HCT116 (cell line): ENCODE measurements around the gene PPIL6. TPM values are rescaled to one million over a fixed set of nuclear protein-coding genes. Genes with fewer than 3 reads are reported as not detected.

Experiments
- ATAC-seq: fragments of 200-7000 bp; cut with Tn5 transposase; 2 replicates; pipeline ENCODE4 v1.9.1; 2020; ENCODE audit warnings: mild to moderate bottlenecking, moderate library complexity
- BruUV-seq: library from RNA; stranded (reverse); fragments of 400-500 nt; replicated peaks from 2 replicates; lab custom pipeline; 2021; lab: Mats Ljungman, UMichigan
- CTCF ChIA-PET: fragments of 300-600 bp; sonication (Branson Sonifier 250); formaldehyde crosslinking; loops from one replicate; lab custom pipeline; 2021; ENCODE audit warnings: antibody characterized with exemption; lab: Charles Lee
- POLR2A ChIA-PET: fragments of 300-600, 350-600 bp; sonication (Branson Sonifier 250); formaldehyde crosslinking; loops from one replicate; lab custom pipeline; 2021; ENCODE audit warnings: antibody characterized with exemption; lab: Charles Lee
- RAD21 ChIA-PET, 2 experiments: fragments of 300-600 bp; sonication (Branson Sonifier 250); formaldehyde crosslinking; loops; one replicate each; lab custom pipeline; 2023; ENCODE audit warnings: low total read pairs in 2 of 2; ENCODE audit not compliant: uncharacterized antibody in 2 of 2, unreplicated experiment in 2 of 2, low non-redundant PET in 1 of 2; lab: Charles Lee
- DNase-seq: peaks from one replicate; pipeline ENCODE4 v3.0.0-alpha.2; 2010; ENCODE audit warnings: low read depth, low spot score
- H2AFZ ChIP-seq: fragments of 200-600 bp; shearing (Covaris generic), sonication (generic); 2 replicates; pipeline ENCODE4 v1.6.1; 2017; ENCODE audit warnings: low read depth, mixed run types, mixed read lengths, antibody characterized with exemption, low read length; ENCODE audit not compliant: poor library complexity, severe bottlenecking
- H3K27ac ChIP-seq: 2 replicates; pipeline ENCODE4 v1.5.1; 2012; ENCODE audit warnings: low read depth, low read length
- H3K27me3 ChIP-seq: fragments of 200-600 bp; sonication (generic); 2 replicates; pipeline ENCODE4 v1.6.1; 2016; ENCODE audit warnings: mixed run types, low read length, mixed read lengths; ENCODE audit not compliant: insufficient read depth
- H3K36me3 ChIP-seq, 2 experiments: fragments of 200-500 bp in 1 of 2; fragments of 200-600 bp in 1 of 2; sonication (Bioruptor generic) in 1 of 2; sonication (generic) in 1 of 2; 2 replicates each; pipeline versions ENCODE4 v1.5.1 to v1.6.1; 2014 to 2016; ENCODE audit warnings: low read length in 2 of 2, inconsistent platforms in 1 of 2, mixed read lengths in 1 of 2, mixed run types in 1 of 2; ENCODE audit not compliant: insufficient read depth in 2 of 2, control insufficient read depth in 1 of 2
- H3K4me1 ChIP-seq, 2 experiments: fragments of 200-600 bp in 1 of 2; sonication (generic) in 1 of 2; 2 replicates each; pipeline versions ENCODE4 v1.5.1 to v1.6.1; 2012 to 2017; ENCODE audit warnings: low read length in 2 of 2, inconsistent platforms in 1 of 2, mild to moderate bottlenecking in 1 of 2, mixed read lengths in 1 of 2, mixed run types in 1 of 2, moderate library complexity in 1 of 2; ENCODE audit not compliant: insufficient read depth in 2 of 2, control insufficient read depth in 1 of 2
- H3K4me2 ChIP-seq: fragments of 200-600 bp; sonication (generic); 2 replicates; pipeline ENCODE4 v1.6.1; 2017; ENCODE audit warnings: mixed run types, low read length, mixed read lengths
- H3K4me3 ChIP-seq, 2 experiments: fragments of 200-600 bp in 1 of 2; sonication (generic) in 1 of 2; replicated peaks in 1 of 2; 2 replicates each; pipeline ENCODE4 v1.5.1; 2011 to 2016; ENCODE audit warnings: low read length in 2 of 2, control low read depth in 1 of 2, low read depth in 1 of 2, mild to moderate bottlenecking in 1 of 2, mixed read lengths in 1 of 2, mixed run types in 1 of 2
- H3K79me2 ChIP-seq: fragments of 200-600 bp; sonication (generic); 2 replicates; pipeline ENCODE4 v1.6.1; 2017; ENCODE audit warnings: mild to moderate bottlenecking, mixed run types, low read length, moderate library complexity, mixed read lengths; ENCODE audit not compliant: insufficient read depth
- H3K9ac ChIP-seq: fragments of 200-600 bp; sonication (generic); 2 replicates; pipeline ENCODE4 v1.6.1; 2016; ENCODE audit warnings: low read length, mixed read lengths
- H3K9me2 ChIP-seq: fragments of 200-600 bp; sonication (generic), shearing (Covaris generic); 2 replicates; pipeline ENCODE4 v1.6.1; 2017; ENCODE audit warnings: mixed run types, mild to moderate bottlenecking, moderate library complexity; ENCODE audit not compliant: insufficient read depth
- H3K9me3 ChIP-seq, 2 experiments: fragments of 200-500 bp in 1 of 2; fragments of 200-600 bp in 1 of 2; sonication (Bioruptor generic) in 1 of 2; sonication (generic) in 1 of 2; 2 replicates each; pipeline ENCODE4 v1.6.1; 2014 to 2017; ENCODE audit warnings: low read length in 2 of 2, mixed read lengths in 2 of 2, inconsistent platforms in 1 of 2, low read depth in 1 of 2, mild to moderate bottlenecking in 1 of 2, mixed run types in 1 of 2, moderate library complexity in 1 of 2; ENCODE audit not compliant: control insufficient read depth in 1 of 2, insufficient read depth in 1 of 2
- H4K20me1 ChIP-seq: fragments of 200-600 bp; sonication (generic), shearing (Covaris generic); 2 replicates; pipeline ENCODE4 v1.6.1; 2017; ENCODE audit warnings: mixed run types, mild to moderate bottlenecking, moderate library complexity; ENCODE audit not compliant: insufficient read depth
- CEBPB ChIP-seq: IDR thresholded peaks from 2 replicates; pipeline ENCODE4 v1.6.1; 2012; ENCODE audit warnings: low read depth
- EGR1 ChIP-seq: IDR thresholded peaks from 2 replicates; pipeline ENCODE4 v1.6.1; 2012; ENCODE audit warnings: low read depth
- EZH2phosphoT487 ChIP-seq: fragments of 200-600 bp; IDR thresholded peaks from 2 replicates; pipeline ENCODE4 v1.6.1; 2018; ENCODE audit warnings: antibody characterized with exemption, borderline replicate concordance
- FOSL1 ChIP-seq: IDR thresholded peaks from 2 replicates; pipeline ENCODE4 v1.6.1; 2012; ENCODE audit warnings: low read depth
- JUND ChIP-seq: IDR thresholded peaks from 2 replicates; pipeline ENCODE4 v1.6.1; 2012
- MAX ChIP-seq: IDR thresholded peaks from 2 replicates; pipeline ENCODE4 v1.6.1; 2012
- POLR2AphosphoS5 ChIP-seq: IDR thresholded peaks from 2 replicates; pipeline ENCODE4 v1.6.1; 2011; ENCODE audit warnings: mild to moderate bottlenecking, low read depth, low read length, moderate library complexity
- TCF7L2 ChIP-seq: IDR thresholded peaks from 2 replicates; pipeline ENCODE4 v1.7.0; 2011; ENCODE audit warnings: borderline replicate concordance, inconsistent platforms; ENCODE audit not compliant: insufficient read depth, insufficient read length; ENCODE audit errors: extremely low read depth
- ZFX ChIP-seq: fragments of 450-650 bp; IDR thresholded peaks from 2 replicates; pipeline ENCODE4 v1.6.1; 2017
- intact Hi-C: fragments of 100-400 bp; cut with micrococcal nuclease; formaldehyde crosslinking; loops from 2 replicates; pipeline ENCODE4 v1.10.0; 2022
- total RNA-seq: library from RNA; stranded (reverse); gene quantifications from one replicate; pipeline ENCODE4 v1.2.1, GENCODE V29; 2021; ENCODE audit not compliant: unreplicated experiment

Gene PPIL6
- total RNA-seq, 1 experiment from 2014 or later: 3.3 TPM

DNA sequence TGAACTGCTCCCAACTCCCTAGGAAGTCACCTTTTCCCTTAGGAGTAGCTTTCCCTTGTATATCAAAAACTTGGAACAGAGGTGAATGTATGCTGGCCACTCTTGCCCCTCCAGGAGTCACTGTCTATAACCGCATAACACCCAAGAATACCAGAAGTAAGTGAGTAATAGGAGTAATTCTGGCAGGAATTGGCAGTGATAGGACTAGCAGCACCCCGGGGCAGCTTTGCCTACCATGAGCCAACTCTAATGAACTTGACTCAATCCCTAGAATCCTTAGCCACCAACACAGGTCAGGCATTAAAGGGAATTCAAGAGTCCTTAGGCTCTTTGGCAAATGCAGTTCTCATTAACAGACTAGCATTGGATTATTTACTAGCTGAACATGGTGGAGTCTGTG, 29.4 kb downstream of the PPIL6 start:
- H3K4me2 ChIP-seq: no peak overlapping the region
- BruUV-seq: no TSS peak
- H3K4me3 ChIP-seq: no peak overlapping the region
- no peaks in the 10 kb centered on the region for H3K4me1 ChIP-seq
- TF ChIP-seq JUND (no peak), EZH2phosphoT487 (no peak), CEBPB (no peak), FOSL1 (no peak), MAX (no peak), ZFX (no peak), EGR1 (no peak), POLR2AphosphoS5 (no peak), TCF7L2 (no peak)
- TF ChIP-seq, all 23 proteins: peak for 0
- Histone ChIP-seq H3K36me3 (no peaks in the 10 kb centered on the region), H3K9me3 (no peaks in the 10 kb centered on the region), H3K79me2 (no peaks in the 10 kb centered on the region), H3K9me2 (no peaks in the 10 kb centered on the region), H4K20me1 (no peaks in the 10 kb centered on the region), H3K9ac (no peak overlapping the region), H3K27me3 (no peaks in the 10 kb centered on the region), H3K27ac (no peak overlapping the region), H2AFZ (no peak overlapping the region)
- intact Hi-C loops: no loop called here
- CTCF ChIA-PET: interaction anchor here (1.0 kb wide), 1 partner anchor 14 kb away, joined by 3 read pairs; no protein-coding TSS in a partner anchor
- RAD21 ChIA-PET: no interaction called here
- DNase-seq: no peak
- ATAC-seq: no peak
- POLR2A ChIA-PET: no interaction called here

DNA sequence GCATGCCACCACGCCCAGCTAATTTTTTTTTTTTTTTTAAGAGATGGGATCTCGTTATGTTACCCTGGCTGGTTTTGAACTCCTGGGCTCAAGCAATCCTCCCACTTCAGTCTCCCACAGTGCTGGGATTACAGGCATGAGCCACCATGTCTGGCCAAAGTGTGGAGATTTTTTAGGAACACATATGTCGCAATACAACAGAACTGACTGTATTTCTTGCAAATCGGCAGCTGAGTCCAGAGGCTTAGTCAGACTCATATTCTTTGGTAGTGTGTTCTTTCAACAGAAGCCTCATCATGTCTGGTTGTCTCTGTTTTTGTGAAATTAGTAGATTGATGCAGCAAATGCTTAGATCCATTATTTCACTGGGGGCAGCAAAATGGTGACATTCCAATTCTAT, 34.2 kb downstream of the PPIL6 start:
- no peak overlapping the region for H2AFZ ChIP-seq
- CTCF ChIA-PET: no interaction called here
- H3K9me3 ChIP-seq: no peaks in the 10 kb centered on the region
- no peak for ATAC-seq
- no peaks in the 10 kb centered on the region for H3K79me2 ChIP-seq
- H4K20me1 ChIP-seq: no peaks in the 10 kb centered on the region
- no peak for TF ChIP-seq CEBPB
- no peaks in the 10 kb centered on the region for H3K4me1 ChIP-seq
- intact Hi-C loops: no loop called here
- H3K4me3 ChIP-seq: no peak overlapping the region
- POLR2A ChIA-PET: no interaction called here
- H3K9me2 ChIP-seq: no peaks in the 10 kb centered on the region
- no peak overlapping the region for H3K4me2 ChIP-seq
- BruUV-seq: no TSS peak
- RAD21 ChIA-PET: interaction anchor here in 1 of 2 experiments (0.6 kb wide), 1 partner anchor 9 kb away, joined by 3 read pairs; no protein-coding TSS in a partner anchor
- no peak overlapping the region for H3K27ac ChIP-seq
- no peak overlapping the region for H3K9ac ChIP-seq
- no peaks in the 10 kb centered on the region for H3K36me3 ChIP-seq
- DNase-seq: no peak
- H3K27me3 ChIP-seq: no peaks in the 10 kb centered on the region
